Urinary bladder (tissue), 4 donors: ENCODE data around the gene APOC3. TPM values are rescaled to one million over a fixed set of nuclear protein-coding genes. Genes with fewer than 3 reads are reported as not detected.

Source experiments
- DNase-seq: peaks from one replicate; pipeline ENCODE4 v3.0.0-alpha.2; 2015; ENCODE audit errors: extremely low spot score
- H3K27ac ChIP-seq: one replicate; pipeline ENCODE4 v1.5.1; 2013; ENCODE audit warnings: low read depth, mild to moderate bottlenecking, moderate library complexity
- H3K36me3 ChIP-seq: one replicate; pipeline ENCODE4 v1.6.1; 2013; ENCODE audit warnings: mild to moderate bottlenecking, moderate library complexity; ENCODE audit not compliant: insufficient read depth
- H3K4me1 ChIP-seq: one replicate; pipeline ENCODE4 v1.6.1; 2013; ENCODE audit warnings: mild to moderate bottlenecking, moderate library complexity; ENCODE audit not compliant: insufficient read depth
- H3K4me3 ChIP-seq: one replicate; pipeline ENCODE4 v1.5.1; 2013; ENCODE audit warnings: low read depth, low read length
- WGBS: extraction: QIAGEN DNeasy Blood & Tissue Kit; methylation state at CpG from one replicate; pipeline ENCODE4 v1.1.7; 2013; 5-methylcytosine and 5-hydroxymethylcytosine counted together
- polyA plus RNA-seq: library from polyadenylated mRNA; stranded (reverse); fragments of 200-250 nt; gene quantifications from one replicate; pipeline ENCODE4 v1.2.3, GENCODE V29; 2013
- total RNA-seq: library from RNA; depleted of rRNA; stranded (reverse); fragments of >200 nt; gene quantifications from one replicate; pipeline ENCODE4 v1.2.3, GENCODE V29; 2014
- donor health status: healthy with polysubstance abuse.
- donor health status: healthy.

Gene APOC3
- total RNA-seq (not detected), polyA plus RNA-seq (4.1 TPM)

DNA sequence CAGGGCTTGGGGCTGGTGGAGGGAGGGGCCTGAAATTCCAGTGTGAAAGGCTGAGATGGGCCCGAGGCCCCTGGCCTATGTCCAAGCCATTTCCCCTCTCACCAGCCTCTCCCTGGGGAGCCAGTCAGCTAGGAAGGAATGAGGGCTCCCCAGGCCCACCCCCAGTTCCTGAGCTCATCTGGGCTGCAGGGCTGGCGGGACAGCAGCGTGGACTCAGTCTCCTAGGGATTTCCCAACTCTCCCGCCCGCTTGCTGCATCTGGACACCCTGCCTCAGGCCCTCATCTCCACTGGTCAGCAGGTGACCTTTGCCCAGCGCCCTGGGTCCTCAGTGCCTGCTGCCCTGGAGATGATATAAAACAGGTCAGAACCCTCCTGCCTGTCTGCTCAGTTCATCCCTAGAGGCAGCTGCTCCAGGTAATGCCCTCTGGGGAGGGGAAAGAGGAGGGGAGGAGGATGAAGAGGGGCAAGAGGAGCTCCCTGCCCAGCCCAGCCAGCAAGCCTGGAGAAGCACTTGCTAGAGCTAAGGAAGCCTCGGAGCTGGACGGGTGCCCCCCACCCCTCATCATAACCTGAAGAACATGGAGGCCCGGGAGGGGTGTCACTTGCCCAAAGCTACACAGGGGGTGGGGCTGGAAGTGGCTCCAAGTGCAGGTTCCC, at the start of gene APOC3:
APOC3 (plus strand) TSS at position 383 of the 659 bp plus-strand sequence. CDS start 676 bp downstream, outside the sequence.
- Histone ChIP-seq H3K4me3 (no peak within 1 kb of the TSS), H3K36me3 (no peaks in the 10 kb centered on the region), H3K4me1 (no peaks in the 10 kb centered on the region), H3K27ac (no peak within 1 kb of the TSS)
- WGBS = 74% methylated on average over 9 of the region's 9 CpGs
- no peak for DNase-seq

DNA sequence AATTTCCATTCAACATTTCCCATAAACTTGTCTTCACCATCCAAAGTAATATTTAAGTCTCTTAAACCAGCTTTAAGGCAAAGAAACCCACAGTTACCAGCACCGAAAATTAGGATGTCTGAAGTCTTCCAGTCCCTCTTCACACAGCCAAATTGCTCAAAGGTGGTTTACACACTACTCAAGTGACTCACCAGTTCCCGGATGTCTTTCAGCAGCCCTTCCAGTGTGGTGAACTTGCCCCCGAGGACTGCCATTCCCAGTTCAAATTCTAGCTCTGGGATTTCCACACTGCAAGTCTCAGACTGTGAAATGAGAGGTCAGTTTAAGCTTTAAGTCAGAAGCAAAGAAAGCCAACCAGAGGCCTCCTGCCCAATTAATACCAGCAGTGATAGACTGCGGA, 47.0 kb upstream of the APOC3 start:
- 89% methylated on average over 4 of the region's 4 CpGs for WGBS
- H3K27ac ChIP-seq = no peak overlapping the region
- no peaks in the 10 kb centered on the region for H3K4me1 ChIP-seq
- no peak for DNase-seq
- no peak overlapping the region for H3K4me3 ChIP-seq
- H3K36me3 ChIP-seq = no peaks in the 10 kb centered on the region

DNA sequence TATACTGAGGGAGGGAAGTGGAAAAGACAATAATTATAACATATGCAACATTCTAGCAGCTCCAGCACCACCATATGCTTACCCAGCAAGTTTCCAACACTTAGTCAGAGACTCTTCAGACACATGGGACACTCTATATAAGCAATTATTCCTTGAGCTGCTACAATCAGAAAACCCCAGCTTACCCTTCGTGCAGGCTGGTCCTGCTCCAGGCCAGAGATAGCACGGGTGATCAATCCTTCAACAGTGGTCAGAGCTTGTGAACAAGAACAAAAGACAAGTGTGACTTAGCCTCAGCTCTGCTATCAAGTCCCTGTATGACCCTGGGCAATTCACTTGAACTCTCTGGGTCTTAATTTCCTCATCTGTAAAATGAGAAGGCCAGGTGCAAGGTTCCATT, 43.4 kb upstream of the APOC3 start:
- no peak for DNase-seq
- Histone ChIP-seq H3K4me1 (no peaks in the 10 kb centered on the region), H3K27ac (no peak overlapping the region), H3K36me3 (no peaks in the 10 kb centered on the region), H3K4me3 (no peak overlapping the region)
- WGBS = 93% methylated on average over 2 of the region's 2 CpGs

DNA sequence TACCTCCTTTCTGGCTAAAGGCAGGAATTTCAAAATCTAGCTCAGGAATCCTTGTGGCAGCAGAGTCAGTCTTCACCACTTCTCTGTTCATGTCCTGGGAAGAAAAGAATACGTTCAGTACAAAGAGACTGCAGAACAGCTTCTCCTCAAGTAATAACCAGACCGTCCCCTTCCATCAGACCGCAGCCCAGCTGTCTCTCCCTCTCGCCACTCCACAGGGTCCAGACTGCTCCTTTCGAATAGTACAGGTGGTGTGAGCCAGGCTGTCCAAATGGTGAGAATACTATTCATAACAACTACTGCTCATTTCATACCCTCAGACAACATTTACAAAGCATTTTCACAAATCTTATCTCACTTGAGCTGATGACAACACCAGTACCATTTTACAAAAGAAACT, 42.7 kb upstream of the APOC3 start:
- Histone ChIP-seq H3K4me1 (no peaks in the 10 kb centered on the region), H3K36me3 (no peaks in the 10 kb centered on the region), H3K4me3 (peak overlapping the region; percentile 89), H3K27ac (no peak overlapping the region)
- no peak for DNase-seq
- 61% methylated on average over 5 of the region's 5 CpGs for WGBS

DNA sequence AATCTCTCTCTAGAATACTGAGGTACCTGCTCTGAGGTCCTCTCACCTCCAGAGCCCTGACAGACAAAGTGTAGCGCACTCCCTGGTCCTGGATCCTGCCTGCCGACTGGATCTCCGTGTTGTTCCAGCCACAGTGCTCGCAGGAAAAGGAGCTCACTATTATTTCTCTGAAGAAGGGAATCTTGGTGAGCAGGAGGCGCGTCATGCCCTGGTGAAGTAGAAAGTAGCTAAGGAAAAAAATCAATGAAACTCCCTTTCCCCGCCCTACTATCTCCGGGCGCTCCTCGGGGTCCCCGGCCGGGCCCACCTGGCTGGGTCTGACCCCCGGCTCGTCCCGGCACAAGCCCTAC, 42.3 kb upstream of the APOC3 start:
- Histone ChIP-seq H3K27ac (no peak overlapping the region), H3K4me3 (peak overlapping the region; percentile 89), H3K4me1 (no peaks in the 10 kb centered on the region), H3K36me3 (no peaks in the 10 kb centered on the region)
- WGBS = under 1% methylated on average over 15 of the region's 15 CpGs
- no peak for DNase-seq

DNA sequence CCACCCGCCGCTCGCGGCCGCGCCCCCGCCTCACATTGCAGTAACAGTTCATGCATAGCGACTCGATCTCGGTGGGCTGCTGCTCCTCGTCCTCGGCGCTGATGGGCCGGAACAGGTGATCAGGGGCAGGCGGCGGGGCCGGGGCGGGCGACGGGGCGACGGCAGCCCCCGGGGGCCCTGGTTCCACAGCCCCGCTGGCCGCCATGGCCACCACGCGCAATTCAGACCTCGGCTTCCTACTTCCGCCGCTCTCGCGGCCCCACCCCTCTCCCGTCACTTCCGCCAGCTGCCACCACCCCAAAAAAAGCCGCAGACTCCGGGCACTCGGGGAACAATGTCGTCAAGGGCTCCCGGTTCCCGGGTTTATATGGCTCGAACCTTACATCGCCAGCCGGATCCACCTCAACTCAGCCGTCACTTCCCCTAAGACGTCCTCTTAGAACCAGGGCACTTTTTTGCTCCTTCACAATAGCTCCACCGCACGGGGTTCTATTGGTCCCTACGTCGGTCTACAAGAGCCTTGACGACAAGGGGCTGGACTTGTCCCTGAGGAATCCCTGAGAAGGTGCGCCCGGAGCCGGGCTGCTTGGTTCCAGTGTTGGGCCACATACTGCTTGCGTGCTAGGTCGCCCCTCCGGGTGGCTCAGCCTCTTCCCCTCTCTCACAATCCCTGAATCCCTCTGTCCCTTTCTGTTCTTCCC, 41.8 kb upstream of the APOC3 start, which contains the start of gene ZPR1:
ZPR1 (minus strand) TSS at position 238 of the 701 bp plus-strand sequence; CDS start at position 205, 33 bp downstream.
- Histone ChIP-seq H3K27ac (peak within 1 kb of the TSS; percentile 65), H3K36me3 (no peaks in the 10 kb centered on the region), H3K4me1 (no peaks in the 10 kb centered on the region), H3K4me3 (peak within 1 kb of the TSS; percentile 89)
- peak; percentile 76 for DNase-seq
- WGBS = under 1% methylated on average over 56 of the region's 56 CpGs

DNA sequence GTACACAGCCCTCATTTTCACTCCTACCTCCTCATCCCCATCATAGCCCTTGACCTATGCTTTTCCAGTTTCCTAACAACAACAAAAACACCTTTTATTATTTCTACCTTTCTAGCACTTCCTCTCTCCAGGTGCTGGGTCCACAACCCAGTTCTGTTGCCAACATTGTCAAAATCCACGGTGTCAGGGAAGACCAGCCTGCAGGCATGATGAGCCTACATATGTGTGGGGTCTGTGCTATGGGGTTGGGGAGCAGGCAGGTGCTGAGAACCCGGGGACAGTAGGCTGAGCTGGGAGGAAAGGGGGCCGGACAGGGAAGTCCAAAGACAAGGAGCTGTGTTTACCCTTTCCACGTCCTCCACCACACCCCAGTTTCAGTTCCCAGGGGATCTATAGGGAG, 41.2 kb upstream of the APOC3 start:
- 52% methylated on average over 4 of the region's 4 CpGs for WGBS
- H3K4me3 ChIP-seq = peak overlapping the region; percentile 89

DNA sequence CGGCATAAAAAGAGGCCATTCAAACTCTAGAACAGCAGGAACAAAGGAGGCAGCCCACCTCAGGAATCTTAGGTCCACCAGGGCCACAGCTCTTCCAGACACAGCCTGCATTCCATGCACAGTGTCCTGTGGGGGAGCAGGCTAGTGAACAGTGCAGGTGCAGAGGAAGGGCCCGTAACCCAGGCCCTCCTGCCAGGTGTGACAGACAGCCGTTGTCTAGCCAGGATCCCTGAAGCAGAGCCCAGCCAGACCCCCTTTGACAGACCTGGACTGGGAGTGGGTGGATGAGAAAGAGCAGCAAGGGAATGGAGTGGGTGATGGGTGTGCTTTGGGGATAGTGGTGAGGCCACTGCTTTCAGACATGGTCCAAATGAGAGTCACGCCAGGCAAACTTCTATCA, 40.7 kb upstream of the APOC3 start:
- Histone ChIP-seq H3K4me1 (no peaks in the 10 kb centered on the region), H3K36me3 (no peaks in the 10 kb centered on the region), H3K4me3 (no peak overlapping the region), H3K27ac (no peak overlapping the region)
- no peak for DNase-seq
- 87% methylated on average over 4 of the region's 4 CpGs for WGBS

More for the DNA sequence above, 41.2 kb upstream of the APOC3 start:
- no peak overlapping the region for H3K27ac ChIP-seq
- DNase-seq = no peak
- no peaks in the 10 kb centered on the region for H3K36me3 ChIP-seq
- no peaks in the 10 kb centered on the region for H3K4me1 ChIP-seq

DNA sequence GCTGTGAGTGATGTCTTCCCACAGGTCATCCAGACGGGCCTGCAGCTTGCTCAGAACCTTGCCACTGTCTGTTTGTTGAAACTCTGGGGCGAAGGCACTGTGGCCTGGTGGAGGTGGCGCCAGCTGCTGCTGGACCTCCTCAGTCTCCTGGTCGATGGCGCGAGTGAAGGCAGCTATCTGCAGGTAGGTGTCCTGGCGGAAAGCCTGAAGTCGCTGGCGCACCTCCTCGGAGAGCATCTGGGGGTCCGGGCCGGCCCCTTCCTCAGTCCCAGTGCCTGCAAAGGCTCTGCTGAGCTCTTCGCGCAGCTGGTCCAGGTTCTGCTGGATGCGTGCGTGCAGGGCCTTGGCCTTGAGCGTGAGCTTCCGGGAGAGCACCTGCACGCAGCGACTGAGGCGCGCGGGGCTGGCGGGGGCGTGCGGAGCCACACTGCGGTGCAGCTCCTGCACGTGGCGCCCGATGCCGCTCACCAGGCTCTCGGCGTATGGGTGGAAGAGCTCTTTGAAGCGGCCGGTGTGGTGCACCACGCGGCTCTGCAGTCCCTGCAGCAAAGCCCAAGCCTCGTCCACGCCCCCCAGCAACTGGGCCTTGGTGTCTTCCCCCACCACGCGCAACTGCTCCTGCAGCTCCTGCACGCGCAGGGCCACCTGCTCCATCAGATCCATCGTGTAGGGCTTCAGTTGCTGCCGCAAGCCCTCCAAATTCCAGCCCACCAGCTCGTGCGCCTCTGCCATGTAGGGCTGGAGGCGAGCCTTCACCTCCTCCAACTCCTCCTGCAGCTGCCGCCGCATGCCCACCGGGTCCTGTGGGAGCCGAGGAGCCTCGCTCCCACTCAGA, 39.3 kb upstream of the APOC3 start:
- WGBS = 83% methylated on average over 53 of the region's 53 CpGs
- Histone ChIP-seq H3K27ac (no peak overlapping the region), H3K36me3 (no peaks in the 10 kb centered on the region), H3K4me1 (no peaks in the 10 kb centered on the region), H3K4me3 (no peak overlapping the region)
- no peak for DNase-seq

DNA sequence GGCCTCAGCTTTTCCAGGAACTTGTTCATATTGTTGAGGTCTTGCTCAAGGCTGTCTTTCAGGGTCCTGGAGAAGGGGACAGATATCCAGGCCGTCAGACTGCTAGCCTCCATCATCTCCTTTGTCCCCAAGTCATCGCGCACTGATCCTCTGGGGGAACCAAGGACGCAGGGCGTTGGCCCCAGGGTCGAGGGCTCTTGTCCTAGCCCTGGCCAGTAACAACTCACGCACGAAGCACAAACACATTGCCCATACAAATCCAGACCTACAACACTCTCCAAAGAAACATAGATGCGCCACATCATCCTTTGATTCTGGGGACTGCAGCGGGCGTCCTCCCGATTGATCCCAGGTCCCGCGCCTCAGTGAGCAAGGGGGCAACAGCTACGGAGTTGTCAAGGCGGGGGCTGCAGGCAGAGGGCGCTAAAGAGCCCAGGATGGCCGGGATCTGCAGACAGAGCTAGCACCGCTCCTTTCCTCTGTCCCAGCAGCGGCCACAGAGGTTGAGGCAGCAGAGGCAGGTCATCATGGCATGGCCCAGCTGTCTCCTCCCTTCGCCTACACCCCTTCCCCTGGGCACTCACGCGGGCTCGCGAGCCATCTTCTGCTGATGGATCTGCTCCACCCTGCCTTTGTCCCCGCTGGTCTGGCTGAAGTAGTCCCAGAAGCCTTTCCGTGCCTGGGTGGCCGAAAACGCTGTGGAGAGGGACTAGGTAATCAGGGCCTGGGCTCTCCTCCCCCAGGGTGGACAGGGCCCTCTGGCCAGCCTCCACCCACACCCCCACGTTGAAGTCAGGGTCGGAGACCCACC, 38.5 kb upstream of the APOC3 start:
- H3K4me3 ChIP-seq = no peak overlapping the region
- WGBS = 28% methylated on average over 31 of the region's 31 CpGs
- no peaks in the 10 kb centered on the region for H3K36me3 ChIP-seq
- DNase-seq = no peak
- no peak overlapping the region for H3K27ac ChIP-seq
- H3K4me1 ChIP-seq = no peaks in the 10 kb centered on the region

DNA sequence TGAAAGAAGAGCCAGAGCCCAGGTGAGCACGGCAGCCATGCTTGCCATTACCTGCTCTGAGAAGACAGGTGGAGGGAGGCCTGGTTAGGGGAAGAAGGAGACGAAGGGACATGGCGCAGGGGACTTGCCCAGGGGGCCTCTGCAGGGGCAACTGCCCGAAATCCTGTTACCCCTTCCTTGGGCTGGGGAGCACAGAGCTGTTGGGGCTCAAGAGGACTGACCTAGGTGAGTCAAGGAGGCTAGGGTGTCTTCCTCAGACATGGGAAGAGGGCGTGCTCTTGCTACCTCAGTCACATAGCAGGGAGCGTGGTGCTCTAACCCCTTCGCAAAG, 37.9 kb upstream of the APOC3 start, which contains the start of gene APOA5:
APOA5 (minus strand) TSS at position 67 of the 331 bp plus-strand sequence; CDS start at position 48, 19 bp downstream.
- WGBS = 90% methylated on average over 7 of the region's 7 CpGs
- no peak for DNase-seq
- H3K36me3 ChIP-seq = no peaks in the 10 kb centered on the region
- no peaks in the 10 kb centered on the region for H3K4me1 ChIP-seq
- no peak within 1 kb of the TSS for H3K4me3 ChIP-seq
- H3K27ac ChIP-seq = no peak within 1 kb of the TSS

DNA sequence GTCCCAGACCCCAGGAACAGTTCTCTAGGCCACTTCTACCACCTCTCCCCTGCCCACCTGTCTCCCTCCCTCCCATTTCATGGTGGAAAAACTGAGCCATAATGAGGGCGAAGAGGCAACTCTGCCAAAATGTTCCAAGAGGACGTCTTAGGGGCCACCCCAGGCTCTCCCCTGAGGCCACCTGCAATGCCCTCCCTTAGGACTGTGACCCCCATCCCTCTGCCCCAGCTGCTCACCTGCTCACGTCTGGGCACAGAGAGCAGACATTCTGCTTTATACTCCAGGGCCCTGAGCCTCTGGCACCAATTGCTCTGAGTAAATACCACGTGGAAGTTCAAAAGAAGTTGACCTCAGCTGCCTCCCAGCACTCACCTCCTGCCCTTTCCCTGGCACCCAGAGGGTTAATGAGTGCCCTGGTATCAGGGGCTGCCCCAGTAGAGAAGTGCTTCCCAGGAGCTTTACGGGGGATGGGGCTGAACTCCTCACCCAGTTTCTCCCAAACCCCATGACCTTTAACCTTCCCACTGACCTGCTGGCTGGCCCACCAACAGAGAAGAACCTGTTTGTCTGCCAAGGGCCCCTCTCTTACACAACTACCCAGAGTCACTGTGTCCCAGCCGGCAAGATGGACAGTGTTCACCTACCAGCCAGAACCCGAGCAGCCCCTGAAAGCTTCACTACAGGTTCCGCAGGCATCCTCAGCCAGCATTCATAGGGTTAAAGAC, 37.4 kb upstream of the APOC3 start:
- no peak overlapping the region for H3K4me3 ChIP-seq
- no peak overlapping the region for H3K27ac ChIP-seq
- DNase-seq = no peak
- H3K4me1 ChIP-seq = no peaks in the 10 kb centered on the region
- WGBS = 75% methylated on average over 8 of the region's 8 CpGs
- H3K36me3 ChIP-seq = no peaks in the 10 kb centered on the region
